IMR-90 (cell line): ENCODE measurements around the gene RAB11A.

Source experiments
- RAD21 ChIP-seq: IDR thresholded peaks from 2 replicates; pipeline ENCODE4 v1.6.1; 2012; ENCODE audit warnings: low read length, improper control_type of control experiment
- RCOR1 ChIP-seq: IDR thresholded peaks from 2 replicates; pipeline ENCODE4 v1.6.1; 2012; ENCODE audit warnings: mild to moderate bottlenecking, low read length, improper control_type of control experiment; ENCODE audit not compliant: insufficient replicate concordance
- TF ChIP-seq, protein P1 (sequence below): conservative IDR thresholded peaks from 2 replicates; pipeline ENCODE4 v1.5.1; 2012; ENCODE audit warnings: mild to moderate bottlenecking, low read depth, low read length, improper control_type of control experiment

DNA sequence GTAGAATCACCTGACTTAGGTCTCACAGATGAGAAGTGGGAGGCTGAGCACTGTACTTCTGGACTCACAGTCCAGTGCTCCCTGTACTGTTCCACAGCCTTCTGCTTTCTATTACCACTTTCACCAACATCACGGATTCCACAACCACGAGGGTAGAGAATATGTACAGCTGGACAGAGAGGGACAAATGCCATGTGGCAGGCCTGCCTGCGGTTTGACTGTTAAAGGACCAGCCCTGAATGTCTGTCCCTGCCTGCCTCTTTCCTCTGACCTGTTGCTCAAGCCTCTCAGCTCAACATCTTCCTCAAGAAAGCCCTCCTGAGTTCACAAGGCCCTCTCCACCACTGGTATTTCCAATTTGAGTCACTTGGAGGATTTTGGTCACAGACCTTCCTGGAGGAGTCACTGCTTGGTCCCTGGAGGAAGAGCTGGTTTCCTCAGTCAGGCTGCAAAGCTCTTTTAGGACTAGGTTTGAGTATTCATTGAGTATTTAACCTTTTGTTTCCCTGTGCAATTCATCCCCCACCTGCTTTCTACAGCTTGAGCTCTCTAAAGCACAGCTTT, 49.1 kb downstream of the RAB11A start:
- TF ChIP-seq, protein P1, sequence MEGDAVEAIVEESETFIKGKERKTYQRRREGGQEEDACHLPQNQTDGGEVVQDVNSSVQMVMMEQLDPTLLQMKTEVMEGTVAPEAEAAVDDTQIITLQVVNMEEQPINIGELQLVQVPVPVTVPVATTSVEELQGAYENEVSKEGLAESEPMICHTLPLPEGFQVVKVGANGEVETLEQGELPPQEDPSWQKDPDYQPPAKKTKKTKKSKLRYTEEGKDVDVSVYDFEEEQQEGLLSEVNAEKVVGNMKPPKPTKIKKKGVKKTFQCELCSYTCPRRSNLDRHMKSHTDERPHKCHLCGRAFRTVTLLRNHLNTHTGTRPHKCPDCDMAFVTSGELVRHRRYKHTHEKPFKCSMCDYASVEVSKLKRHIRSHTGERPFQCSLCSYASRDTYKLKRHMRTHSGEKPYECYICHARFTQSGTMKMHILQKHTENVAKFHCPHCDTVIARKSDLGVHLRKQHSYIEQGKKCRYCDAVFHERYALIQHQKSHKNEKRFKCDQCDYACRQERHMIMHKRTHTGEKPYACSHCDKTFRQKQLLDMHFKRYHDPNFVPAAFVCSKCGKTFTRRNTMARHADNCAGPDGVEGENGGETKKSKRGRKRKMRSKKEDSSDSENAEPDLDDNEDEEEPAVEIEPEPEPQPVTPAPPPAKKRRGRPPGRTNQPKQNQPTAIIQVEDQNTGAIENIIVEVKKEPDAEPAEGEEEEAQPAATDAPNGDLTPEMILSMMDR = no peak
- TF ChIP-seq RCOR1 = no peak
- no peak for TF ChIP-seq RAD21
